A673 (cell line): ENCODE results near the gene FCMR.

Experiments used
- CTCF ChIP-seq: fragments of 300-800, 200-600 bp; sonication (generic); conservative IDR thresholded peaks from 2 replicates; pipeline ENCODE4 v1.5.1; 2017; ENCODE audit warnings: low read depth, mild to moderate bottlenecking, antibody characterized with exemption, low read length, moderate library complexity, mixed read lengths
- EZH2 ChIP-seq: fragments of 200-600 bp; sonication (generic); IDR thresholded peaks from 2 replicates; pipeline ENCODE4 v1.6.1; 2017; ENCODE audit warnings: borderline replicate concordance, low read depth, mild to moderate bottlenecking, mixed read lengths, antibody characterized with exemption, low read length; ENCODE audit not compliant: poor library complexity, severe bottlenecking

- TF ChIP-seq CTCF (no peak), EZH2 (no peak)
Measured at GRCh38 chr1:206886831-206887230, 34.9 kb downstream of the FCMR start.
